ENCODE results near the gene GTPBP8. TPM values are rescaled to one million over a fixed set of nuclear protein-coding genes. Genes with fewer than 3 reads are reported as not detected.

The GTPBP8 gene
- total and polyA plus RNA-seq, 10 of the 15 experiments (the other 5 are each of a cell fraction or from before 2014, with no cell fraction given), result 10.3 to 29.0 (median 17.0) TPM

GRCh38 chr3:112956351-112956750, 34.4 kb upstream of the GTPBP8 start:
- ChIA-PET RAD21 (ENCODE audit: unreplicated experiment) (no interaction called here), POLR2A (no interaction called here), SMC1A (ENCODE audit: uncharacterized antibody, unreplicated experiment) (interaction anchor here (0.8 to 1.5 kb wide), 3 partner anchors 11 to 208 kb away, joined by 3 read pairs; no protein-coding TSS in a partner anchor), CTCF (interaction anchor here (0.6 kb wide), 1 partner anchor 140 kb away, joined by 3 read pairs; no protein-coding TSS in a partner anchor)
- BruUV-seq (replicated peaks), result no TSS peak
- ATAC-seq (no peak), DNase-seq (ENCODE audit: low read depth, low spot score) (no peak), FAIRE-seq (no peak)
- Histone ChIP-seq H3K9ac (ENCODE audit: control insufficient read depth, insufficient read depth, low read length) (no peak overlapping the region), H3K79me2 (ENCODE audit: control insufficient read depth, insufficient read depth, low read length) (no peaks in the 10 kb centered on the region), H3K4me1 (ENCODE audit: control insufficient read depth, insufficient read depth, low read length) (peaks cover 4% of the 10 kb centered on the region; the same call in 1 of the 2 replicates), H3K9me3 (replicated peaks; ENCODE audit: control insufficient read depth, insufficient read depth, low read length) (peaks cover 5% of the 10 kb centered on the region; the same call in 2 of the 3 replicates), H3K27me3 (replicated peaks in 1 of 2; ENCODE audit: control insufficient read depth in 2 of 2, insufficient read depth in 2 of 2, low read length in 1 of 2) (no peaks in the 10 kb centered on the region), H2AFZ (ENCODE audit: control insufficient read depth, low read depth, low read length) (no peak overlapping the region), H3K36me3 (ENCODE audit: control insufficient read depth in 2 of 2, insufficient read depth in 2 of 2, low read length in 1 of 2) (no peaks in the 10 kb centered on the region), H4K20me1 (ENCODE audit: control insufficient read depth, insufficient read depth) (no peaks in the 10 kb centered on the region), H3K4me3 (no peak overlapping the region), H3K4me2 (ENCODE audit: control insufficient read depth, insufficient read depth) (no peak overlapping the region), H3K27ac (ENCODE audit: control insufficient read depth, insufficient read depth) (no peak overlapping the region)
- in situ Hi-C loops (cut with MboI) (no loop called here), intact Hi-C loops (cut with micrococcal nuclease; ENCODE audit: unreplicated experiment) (no loop called here)
- TF ChIP-seq EP300 (IDR thresholded peaks at IDR 0.05; ENCODE audit: borderline replicate concordance in 1 of 2, control insufficient read depth in 1 of 2, low read depth in 2 of 2, low read length in 2 of 2) (no peak), KAT2A (conservative IDR thresholded peaks at IDR 0.05; ENCODE audit: control insufficient read depth, low read depth, low read length) (no peak), CBX5 (IDR thresholded peaks at IDR 0.05; ENCODE audit: low read depth) (no peak), SIX5 (IDR thresholded peaks at IDR 0.05; ENCODE audit: low read depth, low read length, severe bottlenecking) (no peak), SMAD1 (IDR thresholded peaks at IDR 0.05; ENCODE audit: low read depth, partially characterized antibody) (no peak), DPF2 (IDR thresholded peaks at IDR 0.05) (no peak), IRF5 (IDR thresholded peaks at IDR 0.05; ENCODE audit: borderline replicate concordance) (no peak), PRDM15 (CRISPR knock-in tag; IDR thresholded peaks at IDR 0.05) (no peak), ATF3 (IDR thresholded peaks at IDR 0.05; ENCODE audit: borderline replicate concordance, extremely low read depth, low read depth, low read length) (no peak), MYB (IDR thresholded peaks at IDR 0.05; ENCODE audit: borderline replicate concordance, low read depth, low read length) (no peak)

All from GM12878 (cell line).